Fibroblast of lung (primary cell): ENCODE data around the gene TNFRSF18. TPM values are rescaled to one million over a fixed set of nuclear protein-coding genes. Genes with fewer than 3 reads are reported as not detected.

Experiments used
- DNase-seq, 2 donors: peaks; one replicate each; pipeline versions ENCODE4 v3.0.0 to v3.0.0-alpha.2; 2010; ENCODE audit warnings: low read depth in 2 of 2
- H2AFZ ChIP-seq: 2 replicates; pipeline ENCODE4 v1.5.1; 2012; ENCODE audit warnings: low read length, control low read depth, inconsistent platforms
- H3K27ac ChIP-seq: 2 replicates; pipeline ENCODE4 v1.5.1; 2011; ENCODE audit warnings: low read length, control low read depth; ENCODE audit not compliant: insufficient read depth
- H3K27me3 ChIP-seq: 2 replicates; pipeline ENCODE4 v1.5.1; 2011; ENCODE audit warnings: mild to moderate bottlenecking, low read length; ENCODE audit not compliant: control insufficient read depth, insufficient read depth
- H3K36me3 ChIP-seq: 2 replicates; pipeline ENCODE4 v1.5.1; 2011; ENCODE audit warnings: low read length; ENCODE audit not compliant: control insufficient read depth, insufficient read depth
- H3K4me1 ChIP-seq: 2 replicates; pipeline ENCODE4 v1.5.1; 2011; ENCODE audit warnings: low read length; ENCODE audit not compliant: control insufficient read depth, insufficient read depth; ENCODE audit errors: extremely low read depth
- H3K4me2 ChIP-seq: 2 replicates; pipeline ENCODE4 v1.5.1; 2011; ENCODE audit warnings: low read length, control low read depth; ENCODE audit not compliant: insufficient read depth; ENCODE audit errors: extremely low read depth
- H3K4me3 ChIP-seq, 4 experiments: fragments of 200-600 bp in 1 of 4; sonication (generic) in 1 of 4; replicated peaks in 1 of 4; 2 replicates each; pipeline ENCODE4 v1.5.1; 2011 to 2016; ENCODE audit warnings: low read length in 4 of 4, low read depth in 3 of 4, mild to moderate bottlenecking in 3 of 4, control low read depth in 2 of 4, inconsistent platforms in 1 of 4, mixed read lengths in 1 of 4; ENCODE audit not compliant: insufficient read depth in 1 of 4; ENCODE audit errors: control extremely low read depth in 1 of 4
- H3K79me2 ChIP-seq: 2 replicates; pipeline ENCODE4 v1.5.1; 2012; ENCODE audit warnings: mild to moderate bottlenecking, low read length, inconsistent platforms; ENCODE audit not compliant: control insufficient read depth, insufficient read depth
- H3K9ac ChIP-seq: 2 replicates; pipeline ENCODE4 v1.5.1; 2011; ENCODE audit warnings: mild to moderate bottlenecking, low read length, control low read depth; ENCODE audit not compliant: insufficient read depth
- H3K9me3 ChIP-seq: 2 replicates; pipeline ENCODE4 v1.5.1; 2012; ENCODE audit warnings: low read depth, low read length; ENCODE audit not compliant: control insufficient read depth, insufficient read depth
- H4K20me1 ChIP-seq: 2 replicates; pipeline ENCODE4 v1.5.1; 2011; ENCODE audit warnings: low read length; ENCODE audit not compliant: control insufficient read depth, insufficient read depth; ENCODE audit errors: extremely low read depth
- EZH2 ChIP-seq: IDR thresholded peaks from 2 replicates; pipeline ENCODE4 v1.5.1; 2012; ENCODE audit warnings: low read length, control low read depth, mild to moderate bottlenecking; ENCODE audit errors: missing control alignments
- polyA plus RNA-seq, 2 donors: library from polyadenylated mRNA; depleted of rRNA in 1 of 2; stranded (reverse) in 1 of 2; unstranded in 1 of 2; fragments of >200 nt; gene quantifications; 2 replicates each; pipeline ENCODE4 v1.2.1, GENCODE V29; 2011 to 2012; ENCODE audit warnings: missing spikeins in 1 of 2
- total RNA-seq: library from RNA; depleted of rRNA; stranded (reverse); fragments of >200 nt; gene quantifications from 2 replicates; pipeline ENCODE4 v1.2.1, GENCODE V29; 2014
- TF ChIP-seq, protein P1 (sequence below), 2 donors: IDR thresholded peaks in 1 of 2; conservative IDR thresholded peaks in 1 of 2; 1 replicate in 1 of 2; 2 replicates in 1 of 2; pipeline ENCODE4 v1.5.1; 2011 to 2012; ENCODE audit warnings: low read length in 2 of 2, control low read depth in 1 of 2, inconsistent platforms in 1 of 2, low read depth in 1 of 2, mild to moderate bottlenecking in 1 of 2

TNFRSF18 gene
- total and polyA plus RNA-seq, 2 donors (not counting 1 experiment from before 2014, with no cell fraction given): 1.3 TPM; not detected in 1

- TF ChIP-seq, protein P1, sequence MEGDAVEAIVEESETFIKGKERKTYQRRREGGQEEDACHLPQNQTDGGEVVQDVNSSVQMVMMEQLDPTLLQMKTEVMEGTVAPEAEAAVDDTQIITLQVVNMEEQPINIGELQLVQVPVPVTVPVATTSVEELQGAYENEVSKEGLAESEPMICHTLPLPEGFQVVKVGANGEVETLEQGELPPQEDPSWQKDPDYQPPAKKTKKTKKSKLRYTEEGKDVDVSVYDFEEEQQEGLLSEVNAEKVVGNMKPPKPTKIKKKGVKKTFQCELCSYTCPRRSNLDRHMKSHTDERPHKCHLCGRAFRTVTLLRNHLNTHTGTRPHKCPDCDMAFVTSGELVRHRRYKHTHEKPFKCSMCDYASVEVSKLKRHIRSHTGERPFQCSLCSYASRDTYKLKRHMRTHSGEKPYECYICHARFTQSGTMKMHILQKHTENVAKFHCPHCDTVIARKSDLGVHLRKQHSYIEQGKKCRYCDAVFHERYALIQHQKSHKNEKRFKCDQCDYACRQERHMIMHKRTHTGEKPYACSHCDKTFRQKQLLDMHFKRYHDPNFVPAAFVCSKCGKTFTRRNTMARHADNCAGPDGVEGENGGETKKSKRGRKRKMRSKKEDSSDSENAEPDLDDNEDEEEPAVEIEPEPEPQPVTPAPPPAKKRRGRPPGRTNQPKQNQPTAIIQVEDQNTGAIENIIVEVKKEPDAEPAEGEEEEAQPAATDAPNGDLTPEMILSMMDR (conservative IDR thresholded peaks at IDR 0.05 in 1 of 2, IDR thresholded peaks at IDR 0.05 in 1 of 2; ENCODE audit: low read depth in 1 of 2, low read length in 2 of 2): no peak
- TF ChIP-seq EZH2: no peak
- H2AFZ ChIP-seq: no peak overlapping the region
- H3K4me3 ChIP-seq: no peak overlapping the region
- H4K20me1 ChIP-seq: no peaks in the 10 kb centered on the region
- peaks cover 21% of the 10 kb centered on the region for H3K27me3 ChIP-seq
- no peak overlapping the region for H3K27ac ChIP-seq
- no peaks in the 10 kb centered on the region for H3K9me3 ChIP-seq
- DNase-seq: no peak
- H3K36me3 ChIP-seq: no peaks in the 10 kb centered on the region
- H3K79me2 ChIP-seq: no peaks in the 10 kb centered on the region
- H3K4me2 ChIP-seq: no peak overlapping the region
- H3K9ac ChIP-seq: no peak overlapping the region
- no peaks in the 10 kb centered on the region for H3K4me1 ChIP-seq
These were observed 34.6 kb downstream of the TNFRSF18 start for GRCh38 chr1:1171546-1172340.

GRCh38 chr1:1171161-1171545 is 35.2 kb downstream of the TNFRSF18 start:
- DNase-seq: no peak
- Histone ChIP-seq H2AFZ (no peak overlapping the region), H3K4me1 (no peaks in the 10 kb centered on the region), H3K9ac (no peak overlapping the region), H3K9me3 (no peaks in the 10 kb centered on the region), H3K27ac (no peak overlapping the region), H3K36me3 (no peaks in the 10 kb centered on the region), H4K20me1 (no peaks in the 10 kb centered on the region), H3K4me3 (no peak overlapping the region), H3K79me2 (no peaks in the 10 kb centered on the region), H3K4me2 (no peak overlapping the region), H3K27me3 (peaks cover 21% of the 10 kb centered on the region)
- TF ChIP-seq, protein P1 (conservative IDR thresholded peaks at IDR 0.05 in 1 of 2, IDR thresholded peaks at IDR 0.05 in 1 of 2; ENCODE audit: low read depth in 1 of 2, low read length in 2 of 2): no peak
- no peak for TF ChIP-seq EZH2

- TF ChIP-seq, protein P1 (conservative IDR thresholded peaks at IDR 0.05 in 1 of 2, IDR thresholded peaks at IDR 0.05 in 1 of 2; ENCODE audit: low read depth in 1 of 2, low read length in 2 of 2): no peak
- no peak for TF ChIP-seq EZH2
- H3K79me2 ChIP-seq: no peaks in the 10 kb centered on the region
- peaks cover 20% of the 10 kb centered on the region for H3K27me3 ChIP-seq
- no peak overlapping the region for H3K4me2 ChIP-seq
- H2AFZ ChIP-seq: no peak overlapping the region
- no peaks in the 10 kb centered on the region for H4K20me1 ChIP-seq
- H3K4me1 ChIP-seq: no peaks in the 10 kb centered on the region
- no peak overlapping the region for H3K27ac ChIP-seq
- no peaks in the 10 kb centered on the region for H3K36me3 ChIP-seq
- H3K4me3 ChIP-seq: no peak overlapping the region
- H3K9me3 ChIP-seq: no peaks in the 10 kb centered on the region
- DNase-seq: no peak
- H3K9ac ChIP-seq: no peak overlapping the region
These were observed 35.9 kb downstream of the TNFRSF18 start for GRCh38 chr1:1170215-1171091.
